Stomach (tissue), 4 donors: Measurements from ENCODE around the gene ACSF3.

ENCODE experiments used
- CTCF ChIP-seq, 7 experiments: fragments of 450-650 bp in 4 of 7; fragments of 200-600 bp in 3 of 7; sonication (generic) in 3 of 7; IDR thresholded peaks; one replicate each; pipeline ENCODE4 v1.5.1; 2016 to 2019; ENCODE audit warnings: antibody characterized with exemption in 7 of 7, control low read depth in 2 of 7, mild to moderate bottlenecking in 1 of 7
- EP300 ChIP-seq: sonication (generic); formaldehyde crosslinking; IDR thresholded peaks from one replicate; pipeline ENCODE4 v1.6.1; 2017; ENCODE audit warnings: antibody characterized with exemption
- POLR2A ChIP-seq, 4 donors: fragments of 450-650 bp; IDR thresholded peaks; one replicate each; pipeline ENCODE4 v1.6.1; 2016; ENCODE audit warnings: antibody characterized with exemption in 4 of 4, control low read depth in 2 of 4, mild to moderate bottlenecking in 1 of 4, moderate library complexity in 1 of 4
- POLR2AphosphoS5 ChIP-seq, 3 donors: sonication (generic); formaldehyde crosslinking; IDR thresholded peaks; one replicate each; pipeline ENCODE4 v1.6.1; 2016; ENCODE audit warnings: antibody characterized with exemption in 3 of 3

- TF ChIP-seq CTCF (IDR thresholded peaks at IDR 0.05) (no peak), EP300 (no peak), POLR2AphosphoS5 (IDR thresholded peaks at IDR 0.05) (no peak), POLR2A (IDR thresholded peaks at IDR 0.05) (no peak)
Observed at GRCh38 chr16:89132194-89133005, 38.7 kb downstream of the ACSF3 start.
